Activated CD4-positive, CD25-positive, alpha-beta regulatory T cell (primary cell): Measurements from ENCODE around the gene TTLL5.
A peak's percentile ranks its signal among the peaks of the same experiment; 100 is the strongest.
"Not testable (repeated sequence)": the region's sequence is repeated elsewhere in the genome, so short reads cannot be mapped to it uniquely, and the experiment has no call there.

Source experiments
- DNase-seq, 4 experiments: peaks; one replicate each; lab custom pipeline; 2025; lab: John Stamatoyannopoulos, UW

The TTLL5 gene

GRCh38 chr14:75648066-75648838, 12.8 kb upstream of the TTLL5 start:
- DNase-seq = no peak

- no peak for DNase-seq
Observed at GRCh38 chr14:75649337-75649736, 11.7 kb upstream of the TTLL5 start.

GRCh38 chr14:75649773-75650172, 11.3 kb upstream of the TTLL5 start:
- no peak for DNase-seq

- DNase-seq = no peak
Observed at GRCh38 chr14:75650253-75651058, 10.6 kb upstream of the TTLL5 start.

- no peak for DNase-seq
Observed at GRCh38 chr14:75653563-75653962, 7.5 kb upstream of the TTLL5 start.

- DNase-seq = peak; percentile 51 to 80 (median 69)
Observed at GRCh38 chr14:75654127-75654732, 6.8 kb upstream of the TTLL5 start.

- no peak for DNase-seq
Observed at GRCh38 chr14:75655235-75655634, 5.8 kb upstream of the TTLL5 start.

GRCh38 chr14:75657331-75657730, 3.7 kb upstream of the TTLL5 start:
- no peak for DNase-seq

- DNase-seq = no peak
Observed at GRCh38 chr14:75658957-75659356, 2.1 kb upstream of the TTLL5 start.

GRCh38 chr14:75660238-75660629, 812 bp upstream of the TTLL5 start:
- DNase-seq = no peak

- no peak for DNase-seq
Observed at GRCh38 chr14:75661499-75661814, 411 bp downstream of the TTLL5 start.

- no peak for DNase-seq
Observed at GRCh38 chr14:75662966-75663365, 1.9 kb downstream of the TTLL5 start.

GRCh38 chr14:75667099-75667765, 6.2 kb downstream of the TTLL5 start:
- DNase-seq = no peak

- no peak for DNase-seq
Observed at GRCh38 chr14:75672605-75673192, 11.7 kb downstream of the TTLL5 start.

GRCh38 chr14:75673345-75674035, 12.4 kb downstream of the TTLL5 start:
- DNase-seq = no peak

- no peak for DNase-seq
Observed at GRCh38 chr14:75675265-75675960, 14.4 kb downstream of the TTLL5 start.

GRCh38 chr14:75685910-75686309, 24.9 kb downstream of the TTLL5 start:
- no peak for DNase-seq

GRCh38 chr14:75689012-75689411, 28.0 kb downstream of the TTLL5 start:
- DNase-seq = no peak

GRCh38 chr14:75690010-75690409, 29.0 kb downstream of the TTLL5 start:
- no peak for DNase-seq

GRCh38 chr14:75695025-75695424, 34.0 kb downstream of the TTLL5 start:
- DNase-seq = not testable (repeated sequence)

- DNase-seq = no peak
Observed at GRCh38 chr14:75697386-75697785, 36.3 kb downstream of the TTLL5 start.
